Suprapubic skin (tissue), 4 donors: ENCODE measurements around the gene PARVB.

ENCODE experiments used
- CTCF ChIP-seq, 2 donors: fragments of 200-600 bp in 1 of 2; fragments of 450-650 bp in 1 of 2; sonication (generic) in 1 of 2; IDR thresholded peaks; one replicate each; pipeline ENCODE4 v1.5.1; 2016 to 2019; ENCODE audit warnings: antibody characterized with exemption in 2 of 2, mild to moderate bottlenecking in 1 of 2, moderate library complexity in 1 of 2
- POLR2A ChIP-seq, 2 donors: fragments of 450-650 bp; IDR thresholded peaks; one replicate each; pipeline ENCODE4 v1.6.1; 2017; ENCODE audit warnings: antibody characterized with exemption in 2 of 2, mild to moderate bottlenecking in 2 of 2, moderate library complexity in 2 of 2
- POLR2AphosphoS5 ChIP-seq, 3 donors: sonication (generic); formaldehyde crosslinking; IDR thresholded peaks; one replicate each; pipeline ENCODE4 v1.6.1; 2017; ENCODE audit warnings: antibody characterized with exemption in 3 of 3

- no peak for TF ChIP-seq CTCF (IDR thresholded peaks at IDR 0.05)
- no peak for TF ChIP-seq POLR2A (IDR thresholded peaks at IDR 0.05)
- no peak for TF ChIP-seq POLR2AphosphoS5 (IDR thresholded peaks at IDR 0.05)
Observed at GRCh38 chr22:44179989-44180705, 156.0 kb downstream of the PARVB start.
